Psoas muscle (tissue), 8 donors: Measurements from ENCODE around the gene KCNIP2. TPM values are rescaled to one million over a fixed set of nuclear protein-coding genes. Genes with fewer than 3 reads are reported as not detected.

Experiments
- ATAC-seq, 4 donors: fragments of 200-7000 bp; cut with Tn5 transposase; one replicate each; pipeline ENCODE4 v1.9.1; 2020; ENCODE audit warnings: moderate library complexity in 3 of 4, mild to moderate bottlenecking in 2 of 4
- DNase-seq, 2 donors: peaks; one replicate each; pipeline ENCODE4 v3.0.0-alpha.2; 2020
- H3K27ac ChIP-seq: fragments of 200-600 bp; one replicate; pipeline ENCODE4 v1.8.0; 2022
- H3K27me3 ChIP-seq, 3 donors: fragments of 200-600 bp in 1 of 3; one replicate each; pipeline versions ENCODE4 v1.6.1 to v1.8.0; 2013 to 2022; ENCODE audit warnings: low read length in 2 of 3, mild to moderate bottlenecking in 2 of 3, moderate library complexity in 1 of 3; ENCODE audit not compliant: insufficient read depth in 3 of 3
- H3K36me3 ChIP-seq, 2 donors: fragments of 200-600 bp in 1 of 2; one replicate each; pipeline versions ENCODE4 v1.6.1 to v1.8.0; 2013 to 2022; ENCODE audit warnings: low read depth in 1 of 2, mild to moderate bottlenecking in 1 of 2, moderate library complexity in 1 of 2; ENCODE audit not compliant: insufficient read depth in 1 of 2
- H3K4me1 ChIP-seq: fragments of 200-600 bp; one replicate; pipeline ENCODE4 v1.8.0; 2022
- H3K4me3 ChIP-seq: fragments of 200-600 bp; one replicate; pipeline ENCODE4 v1.8.0; 2022; ENCODE audit warnings: mild to moderate bottlenecking
- H3K9me3 ChIP-seq: fragments of 200-600 bp; one replicate; pipeline ENCODE4 v1.8.0; 2022
- WGBS, 3 donors: extraction: QIAGEN DNeasy Blood & Tissue Kit; methylation state at CpG; one replicate each; pipeline versions ENCODE4 v1.1.6 to v1.1.7; 2013; 5-methylcytosine and 5-hydroxymethylcytosine counted together
- intact Hi-C, 2 donors: fragments of 100-400 bp; cut with DNase I; formaldehyde crosslinking; loops; one replicate each; pipeline versions ENCODE4 v1.11.0 to v1.14.2; 2022
- polyA plus RNA-seq, 3 donors: library from polyadenylated mRNA; stranded (reverse); fragments of 200-250 nt; gene quantifications; one replicate each; pipeline ENCODE4 v1.2.3, GENCODE V29; 2013
- total RNA-seq, 4 donors: library from RNA; stranded (reverse); fragmentation: NEBNext Ultra II Directional in 2 of 4; extraction: Animal tissue kit (Norgen Biotek cat#: 25700) in 2 of 4; gene quantifications; one replicate each; pipeline versions ENCODE4 v1.2.1 to v1.2.4, GENCODE V29; 2021 to 2023
- TF ChIP-seq, protein P1 (sequence below): fragments of 200-600 bp; IDR thresholded peaks from one replicate; pipeline ENCODE4 v1.8.0; 2022; ENCODE audit warnings: antibody characterized with exemption
- donor health status: healthy with polysubstance abuse.
- donor health status: DM: no; HTN: no; CAD: no; lungs with moderate emphysema.
- donor health status: Bipolar disorder and iron deficiency.
- donor health status: healthy.
- donor health status: DM: yes; HTN: yes; CAD: no.
- donor health status: DM: no; HTN: no; CAD: no.
- donor health status: DM: no; HTN: no; CAD: no.
- donor health status: DM: yes; HTN: yes; CAD: no.

The KCNIP2 gene
- total and polyA plus RNA-seq, 7 donors = 0.58 to 5.9 (median 1.2) TPM

DNA sequence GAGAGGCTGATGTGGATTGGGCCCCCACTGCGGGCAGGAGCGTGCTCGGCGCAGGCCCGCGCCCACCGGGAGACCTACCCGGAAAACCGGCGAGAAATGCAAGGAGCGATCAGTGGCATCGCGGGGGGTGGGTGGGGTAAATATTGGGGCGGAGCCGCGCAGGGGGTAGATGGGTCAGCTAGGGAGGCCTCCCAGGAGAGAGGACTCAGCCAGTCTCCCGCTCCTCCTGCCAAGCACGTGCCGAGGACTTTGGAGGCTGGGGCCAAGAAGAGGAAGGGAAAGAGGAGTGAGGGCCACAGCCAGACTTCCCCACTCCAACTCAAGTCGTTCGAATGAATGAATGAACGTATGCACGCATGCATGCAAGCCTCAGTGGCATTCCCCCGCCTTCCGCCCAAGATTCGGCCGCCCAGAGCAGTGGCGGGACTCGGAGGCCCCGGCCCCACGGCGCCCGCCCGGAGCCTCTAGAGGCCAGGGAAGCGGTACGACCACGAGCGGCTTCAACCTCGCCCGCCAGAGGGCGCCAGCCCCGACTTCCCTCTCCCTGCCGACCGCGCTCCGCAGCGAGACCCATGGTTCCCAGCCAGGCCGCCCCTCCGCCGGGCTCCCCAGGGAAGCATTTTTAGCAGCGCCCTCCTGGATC is 63.9 kb downstream of the KCNIP2 start:
- Histone ChIP-seq H3K27ac (no peak overlapping the region), H3K36me3 (peaks cover 0 to 9% of the 10 kb centered on the region in 2 donors), H3K4me1 (peaks cover 38% of the 10 kb centered on the region), H3K4me3 (peak overlapping the region; percentile 59), H3K9me3 (no peaks in the 10 kb centered on the region), H3K27me3 (peaks cover 0 to 48% (median 21%) of the 10 kb centered on the region in 3 donors)
- DNase-seq (peak; percentile 83 to 91), ATAC-seq (peak; percentile 68 to 80 (median 73))
- 7 to 8% (median 8%) methylated on average over 48 to 51 of the region's 51 CpGs for WGBS, 3 donors
- intact Hi-C loops = loop anchor here in 1 of 2 donors (2.0 kb wide), 1 partner anchor 177 kb away; no protein-coding TSS in a partner anchor
- TF ChIP-seq, protein P1, sequence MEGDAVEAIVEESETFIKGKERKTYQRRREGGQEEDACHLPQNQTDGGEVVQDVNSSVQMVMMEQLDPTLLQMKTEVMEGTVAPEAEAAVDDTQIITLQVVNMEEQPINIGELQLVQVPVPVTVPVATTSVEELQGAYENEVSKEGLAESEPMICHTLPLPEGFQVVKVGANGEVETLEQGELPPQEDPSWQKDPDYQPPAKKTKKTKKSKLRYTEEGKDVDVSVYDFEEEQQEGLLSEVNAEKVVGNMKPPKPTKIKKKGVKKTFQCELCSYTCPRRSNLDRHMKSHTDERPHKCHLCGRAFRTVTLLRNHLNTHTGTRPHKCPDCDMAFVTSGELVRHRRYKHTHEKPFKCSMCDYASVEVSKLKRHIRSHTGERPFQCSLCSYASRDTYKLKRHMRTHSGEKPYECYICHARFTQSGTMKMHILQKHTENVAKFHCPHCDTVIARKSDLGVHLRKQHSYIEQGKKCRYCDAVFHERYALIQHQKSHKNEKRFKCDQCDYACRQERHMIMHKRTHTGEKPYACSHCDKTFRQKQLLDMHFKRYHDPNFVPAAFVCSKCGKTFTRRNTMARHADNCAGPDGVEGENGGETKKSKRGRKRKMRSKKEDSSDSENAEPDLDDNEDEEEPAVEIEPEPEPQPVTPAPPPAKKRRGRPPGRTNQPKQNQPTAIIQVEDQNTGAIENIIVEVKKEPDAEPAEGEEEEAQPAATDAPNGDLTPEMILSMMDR = peak; percentile 90

DNA sequence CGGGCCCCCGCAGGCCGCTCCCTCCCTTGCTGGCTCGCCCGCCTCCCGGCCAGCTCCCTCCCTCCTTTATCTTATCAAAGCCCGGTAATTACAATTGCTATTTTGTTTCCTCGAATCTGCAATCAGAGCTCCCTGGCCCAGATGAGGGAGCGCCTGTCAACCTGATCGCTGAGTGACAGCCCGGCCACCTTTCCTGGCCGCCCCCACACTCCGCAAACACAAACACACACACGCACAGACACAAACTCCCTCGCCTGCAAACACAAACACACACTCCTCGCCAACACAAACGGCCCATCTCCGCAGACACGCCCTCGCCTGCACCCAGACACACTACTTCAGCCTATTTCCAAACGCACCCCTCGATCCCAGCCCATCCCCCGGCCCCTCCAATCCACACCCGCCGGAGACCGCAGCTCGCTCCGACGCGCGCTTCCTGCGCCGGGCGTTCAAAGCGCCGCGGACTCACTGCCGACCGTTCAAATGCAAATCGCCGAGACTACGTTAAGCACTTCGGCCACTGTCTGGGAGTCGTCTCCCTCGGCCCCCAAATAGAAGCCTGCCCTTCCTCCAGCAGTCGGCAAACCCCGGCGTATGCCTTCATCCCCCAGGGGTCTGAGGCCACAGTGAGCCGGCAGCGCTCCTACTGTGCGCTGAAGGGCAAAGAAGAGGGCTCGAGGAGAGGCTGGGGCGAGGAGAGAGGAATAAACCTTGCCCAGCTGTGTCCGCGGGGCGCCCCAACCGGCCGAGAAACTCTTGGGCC is 64.6 kb downstream of the KCNIP2 start:
- TF ChIP-seq, protein P1 = no peak
- Histone ChIP-seq H3K27me3 (peaks cover 0 to 55% (median 28%) of the 10 kb centered on the region in 3 donors), H3K9me3 (no peaks in the 10 kb centered on the region), H3K4me3 (peak overlapping the region; percentile 59), H3K27ac (no peak overlapping the region), H3K36me3 (peaks cover 0 to 2% of the 10 kb centered on the region in 2 donors), H3K4me1 (peaks cover 31% of the 10 kb centered on the region)
- WGBS, 3 donors = 15 to 25% (median 22%) methylated on average over 58 of the region's 58 CpGs
- intact Hi-C loops = no loop called here
- DNase-seq (no peak), ATAC-seq (peak in 1 of 4 donors; percentile 22)

DNA sequence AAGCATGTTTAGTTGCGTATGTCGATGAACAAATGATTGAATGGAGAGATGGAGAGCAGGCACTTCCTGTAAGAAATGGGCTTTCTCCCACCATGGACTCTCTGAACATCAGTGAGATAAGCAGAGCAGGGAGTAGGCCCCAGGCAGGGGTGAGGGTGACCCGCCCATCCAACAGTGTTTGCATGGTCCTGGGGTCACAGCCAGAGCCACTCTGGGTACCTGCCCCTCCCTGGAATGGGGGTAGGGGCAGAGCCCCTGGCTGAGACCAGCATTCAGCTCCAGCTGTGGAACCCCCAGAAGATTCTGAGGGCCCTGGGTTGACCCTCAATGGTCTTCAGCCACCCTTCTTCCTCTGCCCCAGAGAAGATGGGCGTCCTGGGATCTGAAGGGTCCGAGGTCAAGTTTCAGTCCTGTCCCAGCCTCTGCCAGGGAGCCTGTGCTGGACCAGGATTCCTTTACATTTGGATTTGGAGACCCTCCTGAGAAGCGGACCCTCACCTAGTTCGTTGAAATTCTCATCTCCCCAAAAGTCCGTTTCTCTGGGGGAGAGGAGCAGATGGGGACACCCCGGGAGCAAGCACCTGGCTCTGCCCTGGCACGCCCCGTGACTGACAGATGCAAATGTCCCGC is 65.3 kb downstream of the KCNIP2 start:
- WGBS, 3 donors = 55 to 64% (median 60%) methylated on average over 12 of the region's 12 CpGs
- TF ChIP-seq, protein P1 = no peak
- no peak for DNase-seq
- H3K27ac ChIP-seq = no peak overlapping the region
- H3K27me3 ChIP-seq = peaks cover 0 to 62% (median 32%) of the 10 kb centered on the region in 3 donors
- H3K9me3 ChIP-seq = no peaks in the 10 kb centered on the region
- intact Hi-C loops = no loop called here
- ATAC-seq = no peak
- no peaks in the 10 kb centered on the region for H3K36me3 ChIP-seq
- peak overlapping the region; percentile 59 for H3K4me3 ChIP-seq
- peaks cover 25% of the 10 kb centered on the region for H3K4me1 ChIP-seq

DNA sequence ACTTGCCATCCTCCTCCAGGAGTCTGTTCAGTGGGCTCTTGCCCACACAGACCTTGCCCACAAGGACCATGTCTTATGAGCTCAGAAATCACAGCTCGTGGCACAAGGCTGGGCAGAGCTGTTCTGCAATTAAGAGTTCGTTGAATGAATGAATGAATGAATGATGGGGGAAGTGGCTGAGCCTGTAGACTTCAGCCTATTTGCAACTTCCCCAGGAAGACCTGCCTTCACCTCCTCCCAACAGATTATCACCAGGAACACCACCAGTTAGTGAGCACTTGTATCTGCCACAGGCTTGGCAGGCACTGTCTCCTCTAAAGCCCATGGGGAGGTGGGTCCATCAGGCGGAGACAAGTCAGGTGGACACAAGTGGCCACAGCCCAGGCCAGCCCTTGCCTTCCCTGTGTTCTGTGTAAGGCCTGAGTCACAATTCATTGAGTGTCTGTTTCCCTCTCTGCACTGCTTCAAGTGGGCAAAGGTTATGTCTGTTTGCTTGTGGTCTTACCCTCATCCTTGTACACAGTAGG is 65.9 kb downstream of the KCNIP2 start:
- 88 to 93% (median 91%) methylated on average over 3 of the region's 3 CpGs for whole genome bisulfite sequencing, 3 donors
- TF ChIP-seq, protein P1 = no peak
- Histone ChIP-seq H3K27ac (no peak overlapping the region), H3K9me3 (no peaks in the 10 kb centered on the region), H3K4me3 (no peak overlapping the region), H3K4me1 (peaks cover 22% of the 10 kb centered on the region), H3K36me3 (no peaks in the 10 kb centered on the region), H3K27me3 (peaks cover 0 to 68% (median 34%) of the 10 kb centered on the region in 3 donors)
- ATAC-seq (no peak), DNase-seq (no peak)
- intact Hi-C loops = no loop called here
